GM19023 (cell line): ENCODE measurements around the gene PKHD1.
"Not testable (repeated sequence)": the region's sequence is repeated elsewhere in the genome, so short reads cannot be mapped to it uniquely, and the experiment has no call there.

ENCODE experiments used
- ATAC-seq: cut with Tn5 transposase; IDR thresholded peaks from one replicate; pipeline ENCODE4 v1.9.1; 2021; ENCODE audit warnings: mild to moderate bottlenecking, moderate library complexity; ENCODE audit not compliant: unreplicated experiment

PKHD1 gene

DNA sequence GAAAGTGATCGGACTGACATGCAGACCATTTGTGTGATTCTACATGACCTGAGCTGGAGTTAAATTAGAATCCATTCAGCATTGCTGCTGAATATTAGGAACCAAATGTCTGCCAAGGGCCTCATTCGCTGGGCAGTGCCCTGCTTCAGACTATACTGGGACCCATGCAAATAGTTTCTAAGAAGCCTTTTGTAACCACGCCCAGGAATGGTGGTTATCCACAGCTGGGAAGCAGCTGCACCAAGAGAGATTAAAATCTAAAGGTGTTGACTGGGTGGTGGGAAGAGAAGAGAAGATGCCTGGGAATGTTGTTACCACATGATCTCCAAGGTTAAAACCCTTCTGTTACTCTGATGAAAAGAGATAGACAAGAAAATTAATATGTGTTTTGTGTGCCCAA lies 156.8 kb downstream of the PKHD1 start:
- ATAC-seq = no peak

- ATAC-seq = no peak
These were observed 157.4 kb downstream of the PKHD1 start for GRCh38 chr6:51929934-51930574.

GRCh38 chr6:51928320-51928719 lies 159.1 kb downstream of the PKHD1 start:
- ATAC-seq = peak; percentile 67

GRCh38 chr6:51927450-51927849 lies 160.0 kb downstream of the PKHD1 start:
- no peak for ATAC-seq

- no peak for ATAC-seq
These were observed 161.3 kb downstream of the PKHD1 start for GRCh38 chr6:51926125-51926524.

GRCh38 chr6:51922479-51922878 lies 164.9 kb downstream of the PKHD1 start:
- ATAC-seq = not testable (repeated sequence)

- ATAC-seq = not testable (repeated sequence)
These were observed 169.1 kb downstream of the PKHD1 start for GRCh38 chr6:51918347-51918746.

DNA sequence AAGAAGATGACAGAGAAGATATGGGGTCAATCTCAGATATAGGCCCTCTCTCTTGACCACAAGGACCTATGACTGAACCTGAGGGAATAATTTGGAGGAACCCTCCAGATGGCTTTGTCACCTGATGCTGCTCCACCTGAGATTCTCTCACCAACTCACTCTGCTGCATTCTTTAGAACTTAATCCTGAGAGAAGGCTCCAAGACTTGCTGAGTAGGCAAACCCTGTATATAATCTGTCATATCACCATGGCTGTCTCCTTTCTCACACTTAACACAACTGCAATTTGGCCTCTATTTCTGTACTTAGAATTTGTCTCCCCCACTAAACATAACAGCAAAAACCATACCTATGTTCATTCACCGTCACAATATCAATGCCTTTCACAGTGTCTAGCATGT lies 172.3 kb downstream of the PKHD1 start:
- no peak for ATAC-seq

DNA sequence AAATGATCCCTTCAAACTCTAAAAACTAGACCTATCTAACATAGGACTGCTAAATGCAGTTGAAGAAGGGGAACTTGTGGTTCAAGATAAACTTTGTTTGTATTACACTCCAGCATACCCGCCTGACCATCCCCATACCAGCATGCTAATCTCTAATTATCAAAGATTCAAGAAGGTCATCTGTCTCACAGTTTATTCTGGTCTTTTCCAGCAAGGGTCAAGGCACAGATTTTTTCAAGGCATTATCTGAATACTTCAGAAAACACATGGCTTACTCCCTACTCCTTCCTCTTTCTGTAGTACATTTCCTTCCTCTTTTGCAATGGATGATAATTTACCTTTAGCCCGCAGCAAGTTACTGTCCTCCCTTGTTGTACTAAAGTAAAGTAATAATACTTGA lies 174.1 kb downstream of the PKHD1 start:
- ATAC-seq = no peak

DNA sequence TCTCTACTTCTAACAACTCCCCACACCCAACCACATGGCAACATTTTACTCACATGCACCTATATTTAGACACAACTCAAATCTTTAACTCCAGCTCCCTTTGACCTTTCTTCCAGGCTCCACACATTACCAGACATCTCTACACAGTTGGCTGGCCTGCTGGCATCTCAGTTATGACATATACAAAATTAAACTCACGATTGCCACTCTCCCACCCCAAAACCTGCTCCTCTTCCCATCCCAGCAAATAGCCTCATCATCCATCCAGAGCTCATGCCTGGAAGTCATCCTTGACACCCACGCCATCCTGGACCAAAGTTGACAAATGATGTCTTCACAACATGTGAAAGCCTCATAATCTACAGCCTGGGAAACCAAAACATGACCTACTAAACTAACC lies 176.6 kb downstream of the PKHD1 start:
- no peak for ATAC-seq

GRCh38 chr6:51908243-51908642 lies 179.2 kb downstream of the PKHD1 start:
- ATAC-seq = no peak

DNA sequence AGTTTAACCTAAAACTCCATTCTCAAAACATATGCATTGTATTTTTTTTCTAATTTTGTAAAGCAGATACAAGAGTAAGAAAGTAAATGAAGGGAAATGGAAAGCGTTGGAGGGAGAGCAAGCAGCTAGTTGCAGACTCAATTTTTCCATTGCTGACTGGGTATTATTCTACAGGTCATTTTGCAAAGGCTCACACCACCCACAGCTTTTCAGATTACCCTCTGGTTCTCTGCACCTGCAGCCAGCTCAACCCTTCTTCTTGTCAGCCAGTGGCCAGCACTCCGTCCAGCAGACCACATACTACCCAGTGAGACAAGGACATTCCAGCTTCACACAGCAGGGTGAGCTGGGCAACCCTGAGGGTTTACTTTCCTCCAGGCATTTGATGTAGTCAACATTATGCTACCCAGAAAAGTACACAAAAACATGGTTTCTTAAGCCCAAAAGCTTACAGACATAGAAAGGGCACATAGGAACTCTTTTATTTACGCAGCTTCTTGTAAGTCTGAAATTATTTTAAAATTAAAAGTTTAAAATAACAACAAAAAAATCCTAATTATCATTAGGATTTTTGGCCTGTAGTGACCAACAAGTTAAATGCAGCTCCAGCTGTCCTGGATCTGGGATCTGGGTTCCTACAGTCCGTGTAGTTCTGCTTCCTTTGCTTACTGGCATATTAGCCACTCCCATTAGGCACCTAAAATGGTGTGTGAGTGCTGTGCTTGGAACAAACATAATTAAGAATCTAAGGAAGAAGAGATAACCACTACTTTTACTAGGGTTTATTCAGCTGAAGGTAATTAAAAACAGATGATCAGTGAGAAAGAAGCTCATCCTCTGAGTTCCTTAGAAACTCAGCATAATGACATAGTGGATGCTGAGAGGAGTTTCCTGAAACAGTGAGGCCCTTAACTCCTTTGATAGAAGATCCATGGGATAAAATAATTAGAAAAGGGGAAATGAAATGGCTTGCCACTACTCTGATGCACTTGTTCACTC lies 185.3 kb downstream of the PKHD1 start:
- ATAC-seq = no peak

DNA sequence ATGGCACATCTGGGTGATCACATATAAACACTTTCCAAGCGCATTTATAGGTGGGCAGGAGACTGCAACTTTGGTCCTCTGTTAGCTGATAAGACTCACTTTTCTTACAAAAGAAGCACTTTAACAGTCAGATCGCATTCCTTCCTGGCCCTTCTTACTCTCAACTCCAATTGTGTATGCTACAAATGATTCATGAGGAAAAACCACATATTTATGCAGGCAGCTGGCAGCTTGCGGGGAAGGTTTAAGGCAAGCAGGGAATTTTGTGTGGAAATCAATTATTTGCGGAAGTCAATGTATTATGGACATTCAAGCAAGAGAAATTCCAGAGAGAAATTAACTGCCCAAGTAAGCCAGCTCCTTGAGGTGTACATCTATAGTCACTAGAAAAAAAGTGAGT lies 194.0 kb downstream of the PKHD1 start:
- no peak for ATAC-seq

DNA sequence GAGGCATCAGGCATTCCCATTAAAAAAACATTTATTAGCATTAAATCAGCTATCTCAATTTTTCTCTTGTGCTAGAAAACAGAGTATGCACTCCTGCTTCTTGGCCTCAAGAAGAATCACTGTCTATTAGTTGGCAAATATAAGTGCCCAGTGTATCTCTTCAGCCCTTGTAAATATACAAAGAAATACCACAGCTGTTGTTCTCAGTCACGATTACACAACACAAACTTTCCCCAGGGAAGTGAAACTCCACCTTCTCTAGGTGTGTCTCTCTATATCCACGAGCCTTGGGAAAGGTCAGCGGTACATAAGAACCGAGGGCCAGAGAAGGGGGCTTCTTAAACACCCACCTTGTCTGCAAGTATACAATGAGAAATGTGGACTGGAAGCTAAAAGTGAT lies 194.7 kb downstream of the PKHD1 start:
- no peak for ATAC-seq

GRCh38 chr6:51892339-51892738 lies 195.1 kb downstream of the PKHD1 start:
- ATAC-seq = no peak

- ATAC-seq = no peak
These were observed 195.6 kb downstream of the PKHD1 start for GRCh38 chr6:51891784-51892183.

DNA sequence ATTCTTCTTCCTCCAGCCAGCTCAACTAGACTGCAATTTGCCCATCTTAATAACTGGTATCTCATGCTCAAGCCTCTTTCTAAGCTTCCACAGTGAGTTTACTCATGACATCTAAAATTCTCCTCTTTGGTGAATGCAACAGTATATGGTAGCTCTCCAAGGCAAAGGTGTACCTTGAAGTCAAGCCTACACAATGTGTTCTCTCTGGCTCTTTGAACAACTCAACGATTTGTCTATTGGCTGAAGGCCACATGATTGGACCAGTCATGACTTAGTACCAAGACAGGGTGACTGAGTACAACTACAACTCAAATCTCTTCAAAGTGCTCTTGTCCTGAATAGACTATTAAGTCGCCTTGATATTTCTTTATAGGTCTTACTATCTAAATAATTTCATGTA lies 199.6 kb downstream of the PKHD1 start:
- ATAC-seq = no peak

GRCh38 chr6:51885957-51886356 lies 201.5 kb downstream of the PKHD1 start:
- no peak for ATAC-seq

DNA sequence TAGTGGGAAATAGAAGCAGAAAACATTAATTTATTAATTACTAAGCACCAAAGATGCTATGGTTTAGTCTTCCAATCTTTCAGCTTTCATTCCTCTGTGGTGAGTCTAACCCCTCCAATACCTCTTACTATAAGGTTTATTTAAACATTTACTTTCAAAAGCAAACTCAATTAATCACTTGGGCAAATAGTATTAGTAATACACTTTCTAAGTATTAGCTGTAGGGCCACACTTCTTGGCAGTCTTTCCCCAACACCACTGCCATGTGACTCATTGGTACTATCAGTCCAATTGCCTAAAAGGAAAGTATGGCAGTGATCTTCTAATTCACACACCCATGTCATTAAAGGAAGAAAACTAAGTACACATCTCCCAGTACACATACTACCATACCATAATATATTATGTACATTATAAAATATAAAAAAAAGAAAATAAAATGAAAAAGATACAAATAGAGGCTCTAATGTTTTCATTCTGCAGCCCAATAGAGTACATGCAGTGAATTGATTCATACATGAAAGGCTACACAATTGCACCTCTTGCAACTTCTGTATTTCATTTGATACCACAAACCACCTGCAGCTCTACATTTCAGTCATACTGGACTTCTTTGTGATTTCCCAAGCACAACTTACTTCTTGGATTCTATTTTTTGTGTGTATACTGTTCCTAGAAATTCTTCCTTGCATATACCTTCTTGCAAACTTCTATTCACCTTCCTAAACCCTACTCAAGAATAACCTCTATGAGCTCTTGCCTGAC lies 218.6 kb downstream of the PKHD1 start:
- no peak for ATAC-seq

GRCh38 chr6:51866867-51867266 lies 220.5 kb downstream of the PKHD1 start:
- no peak for ATAC-seq

GRCh38 chr6:51865996-51866395 lies 221.4 kb downstream of the PKHD1 start:
- ATAC-seq = no peak
